Activated CD4-positive, alpha-beta T cell treated with anti-CD3 and anti-CD28 coated beads for 1 hour (primary cell): ENCODE data around the gene PGGT1B.

Source experiments
- DNase-seq: peaks from one replicate; pipeline ENCODE4 v3.0.0-alpha.2; 2020

Gene PGGT1B

GRCh38 chr5:115262321-115263077 is at the start of gene PGGT1B:
PGGT1B (minus strand) TSS chr5:115262877; CDS start chr5:115262851, 26 bp downstream.
- peak; percentile 53 for DNase-seq

- no peak for DNase-seq
Observed at GRCh38 chr5:115309751-115310370, 47.2 kb upstream of the PGGT1B start.

GRCh38 chr5:115308815-115309214 is 46.1 kb upstream of the PGGT1B start:
- no peak for DNase-seq

GRCh38 chr5:115306011-115306536 is 43.4 kb upstream of the PGGT1B start:
- no peak for DNase-seq

GRCh38 chr5:115304496-115304895 is 41.8 kb upstream of the PGGT1B start:
- DNase-seq = no peak

GRCh38 chr5:115298811-115299210 is 36.1 kb upstream of the PGGT1B start:
- no peak for DNase-seq

- DNase-seq = no peak
Observed at GRCh38 chr5:115297031-115297430, 34.4 kb upstream of the PGGT1B start.

GRCh38 chr5:115296124-115297022 is 33.7 kb upstream of the PGGT1B start, which contains the start of gene CCDC112:
CCDC112 (minus strand) TSS chr5:115296654; CDS start chr5:115296543, 111 bp downstream.
- peak; percentile 64 for DNase-seq

- no peak for DNase-seq
Observed at GRCh38 chr5:115295777-115296123, 33.1 kb upstream of the PGGT1B start.

GRCh38 chr5:115291397-115291796 is 28.7 kb upstream of the PGGT1B start:
- no peak for DNase-seq

GRCh38 chr5:115289104-115289503 is 26.4 kb upstream of the PGGT1B start:
- DNase-seq = no peak

GRCh38 chr5:115284021-115284420 is 21.3 kb upstream of the PGGT1B start:
- DNase-seq = no peak

- DNase-seq = no peak
Observed at GRCh38 chr5:115282131-115282530, 19.5 kb upstream of the PGGT1B start.

GRCh38 chr5:115274584-115274983 is 11.9 kb upstream of the PGGT1B start:
- DNase-seq = no peak

GRCh38 chr5:115272297-115272958 is 9.8 kb upstream of the PGGT1B start:
- DNase-seq = no peak

- DNase-seq = no peak
Observed at GRCh38 chr5:115271295-115272050, 8.8 kb upstream of the PGGT1B start.

- no peak for DNase-seq
Observed at GRCh38 chr5:115267617-115268016, 4.9 kb upstream of the PGGT1B start.

- no peak for DNase-seq
Observed at GRCh38 chr5:115265220-115265619, 2.5 kb upstream of the PGGT1B start.

GRCh38 chr5:115264786-115265185 is 2.1 kb upstream of the PGGT1B start:
- DNase-seq = no peak

GRCh38 chr5:115263078-115263380 is 352 bp upstream of the PGGT1B start:
- no peak for DNase-seq

- DNase-seq = no peak
Observed at GRCh38 chr5:115262011-115262320, 711 bp downstream of the PGGT1B start.

- DNase-seq = no peak
Observed at GRCh38 chr5:115260248-115260647, 2.4 kb downstream of the PGGT1B start.
